Thyroid gland (tissue), 4 donors: ENCODE results near the gene DPYSL5.

Source experiments
- CTCF ChIP-seq, 6 experiments: fragments of 200-600 bp in 3 of 6; fragments of 450-650 bp in 3 of 6; sonication (generic) in 3 of 6; IDR thresholded peaks; one replicate each; pipeline ENCODE4 v1.5.1; 2016 to 2019; ENCODE audit warnings: antibody characterized with exemption in 6 of 6, mild to moderate bottlenecking in 2 of 6, inconsistent platforms in 1 of 6, moderate library complexity in 1 of 6
- POLR2A ChIP-seq, 2 donors: fragments of 450-650 bp; IDR thresholded peaks; one replicate each; pipeline ENCODE4 v1.6.1; 2017; ENCODE audit warnings: antibody characterized with exemption in 2 of 2, mild to moderate bottlenecking in 2 of 2, moderate library complexity in 1 of 2

GRCh38 chr2:26997394-26997793 is 149.5 kb downstream of the DPYSL5 start:
- no peak for TF ChIP-seq POLR2A (IDR thresholded peaks at IDR 0.05)
- TF ChIP-seq CTCF (IDR thresholded peaks at IDR 0.05), result no peak
